ENCODE measurements around the gene ARL6IP5. TPM values are rescaled to one million over a fixed set of nuclear protein-coding genes. Genes with fewer than 3 reads are reported as not detected.
A peak's percentile ranks its signal among the peaks of the same experiment; 100 is the strongest.

Gene ARL6IP5
- total and polyA plus RNA-seq, 4 donors = 25.1 to 46.0 (median 33.8) TPM

GRCh38 chr3:69080233-69080920 is 4.4 kb upstream of the ARL6IP5 start, which contains the start of gene UBA3 (continued):
- TF ChIP-seq ATF3 (IDR thresholded peaks at IDR 0.05) = no peak
- no peak for TF ChIP-seq HNF4A (conservative IDR thresholded peaks at IDR 0.05)
- no peak for TF ChIP-seq FOXA2 (IDR thresholded peaks at IDR 0.05)
- peak; percentile 31 for TF ChIP-seq REST (IDR thresholded peaks at IDR 0.05)
- no peak for TF ChIP-seq HNF4G (IDR thresholded peaks at IDR 0.05)

GRCh38 chr3:69081583-69082262 is 3.0 kb upstream of the ARL6IP5 start:
- H3K9me3 ChIP-seq (ENCODE audit: control insufficient read depth in 4 of 4, low read length in 3 of 4) = no peaks in the 10 kb centered on the region
- TF ChIP-seq NR2F2 (IDR thresholded peaks at IDR 0.05) (no peak), SP1 (IDR thresholded peaks at IDR 0.05) (no peak), HNF4A (conservative IDR thresholded peaks at IDR 0.05) (no peak), FOXA2 (IDR thresholded peaks at IDR 0.05) (no peak), TAF1 (conservative IDR thresholded peaks at IDR 0.05) (no peak), HNF4G (IDR thresholded peaks at IDR 0.05) (no peak), RAD21 (IDR thresholded peaks at IDR 0.05) (no peak), ATF3 (IDR thresholded peaks at IDR 0.05) (no peak), MAX (IDR thresholded peaks at IDR 0.05) (no peak), JUND (IDR thresholded peaks at IDR 0.05) (no peak), EGR1 (IDR thresholded peaks at IDR 0.05; ENCODE audit: low read depth in 2 of 2) (no peak)
- 85% methylated on average over 5 of the region's 5 CpGs for WGBS
- no peak overlapping the region for H3K4me3 ChIP-seq (ENCODE audit: low read depth in 1 of 3, low read length in 3 of 3)
- H3K36me3 ChIP-seq (ENCODE audit: control insufficient read depth in 4 of 4, insufficient read depth in 3 of 4, low read depth in 1 of 4, low read length in 3 of 4) = no peaks in the 10 kb centered on the region
- no peak for DNase-seq (ENCODE audit: low spot score)
- peaks cover 12 to 32% (median 25%) of the 10 kb centered on the region in 4 donors for H3K4me1 ChIP-seq (ENCODE audit: control insufficient read depth in 4 of 4, insufficient read depth in 4 of 4, low read length in 3 of 4)
- no peak overlapping the region for H3K27ac ChIP-seq (ENCODE audit: low read depth in 1 of 2, low read length in 2 of 2)
- no peaks in the 10 kb centered on the region for H3K27me3 ChIP-seq (ENCODE audit: control insufficient read depth in 4 of 4, insufficient read depth in 4 of 4, low read length in 3 of 4)
- no peak overlapping the region for H3K9ac ChIP-seq (ENCODE audit: low read depth in 1 of 2, low read length in 2 of 2)

- Histone ChIP-seq H3K27me3 (ENCODE audit: control insufficient read depth in 4 of 4, insufficient read depth in 4 of 4, low read length in 3 of 4) (no peaks in the 10 kb centered on the region), H3K4me1 (ENCODE audit: control insufficient read depth in 4 of 4, insufficient read depth in 4 of 4, low read length in 3 of 4) (peaks cover 12 to 32% (median 26%) of the 10 kb centered on the region in 4 donors), H3K27ac (ENCODE audit: low read depth in 1 of 2, low read length in 2 of 2) (no peak overlapping the region), H3K4me3 (ENCODE audit: low read depth in 1 of 3, low read length in 3 of 3) (no peak overlapping the region), H3K9ac (ENCODE audit: low read depth in 1 of 2, low read length in 2 of 2) (no peak overlapping the region), H3K36me3 (ENCODE audit: control insufficient read depth in 4 of 4, insufficient read depth in 3 of 4, low read depth in 1 of 4, low read length in 3 of 4) (no peaks in the 10 kb centered on the region), H3K9me3 (ENCODE audit: control insufficient read depth in 4 of 4, low read length in 3 of 4) (no peaks in the 10 kb centered on the region)
- no peak for DNase-seq (ENCODE audit: low spot score)
- 80% methylated on average over 2 of the region's 2 CpGs for WGBS
- TF ChIP-seq HNF4G (IDR thresholded peaks at IDR 0.05) (no peak), MAX (IDR thresholded peaks at IDR 0.05) (no peak), FOXA2 (IDR thresholded peaks at IDR 0.05) (no peak), ATF3 (IDR thresholded peaks at IDR 0.05) (no peak), ZBTB33 (IDR thresholded peaks at IDR 0.05) (no peak), FOXA1 (IDR thresholded peaks at IDR 0.05) (no peak), CTCF (IDR thresholded peaks at IDR 0.05; ENCODE audit: low read depth, low read length, missing input control) (no peak), GABPA (IDR thresholded peaks at IDR 0.05 in 1 of 2, conservative IDR thresholded peaks at IDR 0.05 in 1 of 2) (no peak), NR2F2 (IDR thresholded peaks at IDR 0.05) (no peak), RXRA (IDR thresholded peaks at IDR 0.05) (no peak), YY1 (IDR thresholded peaks at IDR 0.05) (no peak), JUND (IDR thresholded peaks at IDR 0.05) (no peak), HNF4A (conservative IDR thresholded peaks at IDR 0.05) (no peak), RAD21 (IDR thresholded peaks at IDR 0.05) (no peak)
Measured at GRCh38 chr3:69082361-69082760, 2.4 kb upstream of the ARL6IP5 start.
